ENCODE measurements around the gene MFSD2A.

- TF ChIP-seq, protein P1, sequence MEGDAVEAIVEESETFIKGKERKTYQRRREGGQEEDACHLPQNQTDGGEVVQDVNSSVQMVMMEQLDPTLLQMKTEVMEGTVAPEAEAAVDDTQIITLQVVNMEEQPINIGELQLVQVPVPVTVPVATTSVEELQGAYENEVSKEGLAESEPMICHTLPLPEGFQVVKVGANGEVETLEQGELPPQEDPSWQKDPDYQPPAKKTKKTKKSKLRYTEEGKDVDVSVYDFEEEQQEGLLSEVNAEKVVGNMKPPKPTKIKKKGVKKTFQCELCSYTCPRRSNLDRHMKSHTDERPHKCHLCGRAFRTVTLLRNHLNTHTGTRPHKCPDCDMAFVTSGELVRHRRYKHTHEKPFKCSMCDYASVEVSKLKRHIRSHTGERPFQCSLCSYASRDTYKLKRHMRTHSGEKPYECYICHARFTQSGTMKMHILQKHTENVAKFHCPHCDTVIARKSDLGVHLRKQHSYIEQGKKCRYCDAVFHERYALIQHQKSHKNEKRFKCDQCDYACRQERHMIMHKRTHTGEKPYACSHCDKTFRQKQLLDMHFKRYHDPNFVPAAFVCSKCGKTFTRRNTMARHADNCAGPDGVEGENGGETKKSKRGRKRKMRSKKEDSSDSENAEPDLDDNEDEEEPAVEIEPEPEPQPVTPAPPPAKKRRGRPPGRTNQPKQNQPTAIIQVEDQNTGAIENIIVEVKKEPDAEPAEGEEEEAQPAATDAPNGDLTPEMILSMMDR (conservative IDR thresholded peaks at IDR 0.05; ENCODE audit: low read depth, low read length): no peak
- no peak for TF ChIP-seq EZH2 (IDR thresholded peaks at IDR 0.05; ENCODE audit: low read length, unreplicated experiment)
Observed at GRCh38 chr1:39949891-39950290, 5.1 kb upstream of the MFSD2A start.

All from PC-3 (cell line).